Measurements from ENCODE around the gene OR14J1. TPM values are rescaled to one million over a fixed set of nuclear protein-coding genes. Genes with fewer than 3 reads are reported as not detected.
"Not testable (repeated sequence)": the region's sequence is repeated elsewhere in the genome, so short reads cannot be mapped to it uniquely, and the experiment has no call there.

The OR14J1 gene, protein sequence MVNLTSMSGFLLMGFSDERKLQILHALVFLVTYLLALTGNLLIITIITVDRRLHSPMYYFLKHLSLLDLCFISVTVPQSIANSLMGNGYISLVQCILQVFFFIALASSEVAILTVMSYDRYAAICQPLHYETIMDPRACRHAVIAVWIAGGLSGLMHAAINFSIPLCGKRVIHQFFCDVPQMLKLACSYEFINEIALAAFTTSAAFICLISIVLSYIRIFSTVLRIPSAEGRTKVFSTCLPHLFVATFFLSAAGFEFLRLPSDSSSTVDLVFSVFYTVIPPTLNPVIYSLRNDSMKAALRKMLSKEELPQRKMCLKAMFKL
- total RNA-seq, result not detected
- long read RNA-seq, result 0 reads

DNA sequence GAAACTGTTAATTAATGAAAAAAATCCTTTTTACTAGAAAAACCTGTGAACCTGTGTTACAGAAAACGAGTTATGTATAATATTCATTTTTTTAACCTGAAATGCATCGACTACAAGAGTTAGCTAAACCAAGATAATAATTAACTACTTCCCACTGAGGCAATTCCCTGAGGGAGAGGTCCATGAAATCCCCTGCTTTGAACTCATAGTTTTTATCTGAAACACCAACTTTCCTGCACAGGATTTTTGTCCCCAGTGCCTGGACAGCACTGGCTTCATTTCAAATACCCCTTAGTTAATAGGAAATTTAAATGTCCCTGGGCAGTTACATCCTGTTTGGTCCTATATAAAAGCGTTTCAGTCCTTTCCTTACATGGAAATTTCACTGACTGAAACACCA is at the start of gene OR14J1:
OR14J1 (plus strand) TSS at position 386 of the 400 bp plus-strand sequence. CDS start 4,989 bp downstream, outside the sequence.
- no peak for DNase-seq (ENCODE audit: low spot score)

DNA sequence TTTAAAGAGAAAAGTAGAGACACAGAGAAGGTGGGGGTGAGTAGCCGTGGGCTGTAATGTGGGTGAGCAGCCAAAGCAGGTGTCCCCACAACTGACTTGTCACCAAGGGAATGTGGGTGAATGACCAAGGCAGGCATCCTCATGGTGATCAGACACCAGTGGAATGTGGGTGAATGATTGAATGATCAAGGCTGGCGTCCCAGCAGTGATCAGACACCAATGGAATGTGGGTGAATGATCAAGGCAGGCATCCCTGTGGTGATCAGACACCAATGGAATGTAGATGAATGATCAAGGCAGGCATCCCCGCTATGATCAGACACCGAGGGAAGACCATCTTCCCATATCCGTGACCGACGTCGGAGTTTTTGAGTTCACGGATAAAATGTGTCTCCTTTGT is 49.8 kb upstream of the OR14J1 start:
- DNase-seq (ENCODE audit: low spot score), result no peak

- no peak for DNase-seq (ENCODE audit: low spot score)
Measured at GRCh38 chr6:29255530-29255929, 46.0 kb upstream of the OR14J1 start.

- no peak for DNase-seq (ENCODE audit: low spot score)
Measured at GRCh38 chr6:29259721-29260120, 41.8 kb upstream of the OR14J1 start.

DNA sequence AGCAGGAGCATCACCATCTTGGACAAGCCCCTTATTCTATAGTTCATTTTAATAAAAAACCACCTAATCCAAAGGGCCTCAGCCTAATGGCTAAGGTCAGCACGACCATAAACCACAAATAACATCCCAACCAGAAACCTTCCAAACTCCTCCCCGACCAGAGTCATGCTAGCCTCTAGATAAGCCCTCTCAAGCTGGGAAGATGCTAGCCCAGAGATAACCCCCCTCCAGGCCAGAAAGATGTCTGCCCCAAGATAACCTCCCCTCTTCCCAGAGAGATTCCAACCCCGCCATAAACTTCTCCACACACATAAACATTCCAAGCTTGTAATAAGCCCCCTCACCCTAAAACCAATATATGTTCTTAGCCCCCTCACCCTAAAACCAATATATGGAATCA is 38.5 kb upstream of the OR14J1 start:
- no peak for DNase-seq (ENCODE audit: low spot score)

DNA sequence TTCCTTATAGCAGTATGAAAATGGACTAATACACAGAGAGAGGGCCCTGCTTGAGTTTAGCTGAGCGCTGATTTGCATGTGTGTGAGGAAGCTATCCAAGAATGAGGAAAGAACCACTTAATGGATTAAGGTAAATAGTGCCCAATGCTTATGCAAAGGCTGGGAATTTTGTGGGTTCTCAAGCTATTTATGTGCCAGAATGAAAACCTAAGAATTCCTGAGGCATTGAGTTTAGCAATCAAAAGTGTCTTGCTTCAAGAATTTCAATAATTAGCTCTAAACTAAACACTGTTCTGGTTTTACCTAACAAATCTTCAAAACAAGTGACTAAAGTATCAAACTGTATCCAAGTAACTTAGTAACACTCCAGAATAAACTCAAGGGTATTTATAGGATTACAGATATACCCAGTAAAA is 7.0 kb upstream of the OR14J1 start:
- DNase-seq (ENCODE audit: low spot score), result no peak

DNA sequence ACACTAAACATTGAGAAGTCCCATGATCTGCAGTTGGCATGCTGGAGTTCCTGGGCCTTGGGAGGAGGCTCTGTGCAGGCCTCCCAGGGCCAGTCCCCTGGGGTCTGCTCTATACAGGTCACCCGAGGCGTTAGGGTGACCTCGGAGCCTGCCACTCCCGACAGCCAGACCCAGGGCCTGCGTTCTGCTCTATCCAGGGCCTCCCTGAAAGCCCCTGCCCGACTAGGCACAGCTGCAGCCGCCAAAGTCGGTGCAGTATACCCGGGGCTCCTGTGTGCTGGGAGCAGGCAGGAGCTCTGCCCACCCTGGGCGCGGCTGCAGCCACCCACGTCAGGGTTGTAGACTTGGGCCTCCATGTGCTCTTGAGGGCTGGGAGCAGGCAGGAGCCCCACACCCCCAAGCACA is 6.3 kb upstream of the OR14J1 start:
- DNase-seq (ENCODE audit: low spot score), result no peak

DNA sequence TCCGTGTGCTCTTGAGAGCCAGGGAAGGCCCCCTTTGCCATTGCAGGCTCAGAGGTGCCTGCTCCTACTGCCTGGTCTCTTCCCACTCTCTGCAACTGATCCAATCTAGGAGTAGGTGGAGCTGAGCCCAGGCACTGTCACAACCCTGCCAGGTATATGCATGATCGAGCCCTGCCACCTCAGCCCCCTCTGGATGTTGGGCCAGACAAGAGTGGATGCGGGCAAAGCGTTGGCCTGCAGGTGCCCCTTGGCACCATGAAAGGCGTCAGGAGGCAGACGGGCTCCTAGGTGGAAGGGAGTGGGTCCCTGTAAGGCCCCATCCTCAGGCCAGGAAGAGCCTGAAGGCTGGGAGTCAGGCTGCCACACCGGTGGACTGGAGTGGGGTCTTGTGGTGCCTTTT is 5.9 kb upstream of the OR14J1 start:
- no peak for DNase-seq (ENCODE audit: low spot score)

GRCh38 chr6:29319931-29320330 is 18.4 kb downstream of the OR14J1 start:
- no peak for DNase-seq (ENCODE audit: low spot score)

DNA sequence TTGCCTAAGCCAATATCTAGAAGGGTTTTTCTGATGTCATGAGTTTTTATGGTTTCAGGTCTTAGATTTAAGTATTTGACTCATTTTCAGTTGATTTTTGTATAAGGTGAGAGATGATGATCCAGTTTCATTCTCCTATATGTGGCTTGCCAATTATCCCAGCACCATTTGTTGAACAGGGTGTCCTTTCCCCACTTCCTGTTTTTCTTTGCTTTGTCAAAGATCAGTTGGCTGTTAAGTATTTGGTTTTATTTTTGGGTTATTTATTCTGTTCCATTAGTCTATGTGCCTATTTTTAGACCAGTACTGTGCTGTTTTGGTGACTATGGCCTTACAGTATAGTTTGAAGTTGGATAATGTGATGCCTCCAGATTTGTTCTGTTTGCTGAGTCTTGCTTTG is 21.8 kb downstream of the OR14J1 start:
- DNase-seq (ENCODE audit: low spot score), result not testable (repeated sequence)

DNA sequence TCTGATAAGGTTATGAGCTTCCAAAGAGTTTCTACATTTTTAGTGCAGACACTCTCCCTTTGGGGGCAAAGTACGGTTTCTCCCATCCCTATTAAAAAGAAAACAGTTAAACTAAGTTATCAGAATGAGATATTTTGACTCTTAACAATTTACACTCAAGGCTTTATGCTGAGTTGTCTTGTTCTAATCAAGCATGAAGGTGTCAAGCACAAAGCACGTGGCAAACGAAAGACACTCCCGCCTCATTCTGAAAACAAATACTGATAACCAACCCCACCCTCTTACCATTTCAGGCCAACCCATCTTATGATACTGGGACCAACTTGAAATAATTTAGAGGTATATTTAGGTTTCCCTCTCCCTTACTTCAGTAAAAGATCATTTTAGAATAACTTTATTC is 24.3 kb downstream of the OR14J1 start:
- no peak for DNase-seq (ENCODE audit: low spot score)

GRCh38 chr6:29332676-29333075 is 31.2 kb downstream of the OR14J1 start:
- DNase-seq (ENCODE audit: low spot score), result no peak

DNA sequence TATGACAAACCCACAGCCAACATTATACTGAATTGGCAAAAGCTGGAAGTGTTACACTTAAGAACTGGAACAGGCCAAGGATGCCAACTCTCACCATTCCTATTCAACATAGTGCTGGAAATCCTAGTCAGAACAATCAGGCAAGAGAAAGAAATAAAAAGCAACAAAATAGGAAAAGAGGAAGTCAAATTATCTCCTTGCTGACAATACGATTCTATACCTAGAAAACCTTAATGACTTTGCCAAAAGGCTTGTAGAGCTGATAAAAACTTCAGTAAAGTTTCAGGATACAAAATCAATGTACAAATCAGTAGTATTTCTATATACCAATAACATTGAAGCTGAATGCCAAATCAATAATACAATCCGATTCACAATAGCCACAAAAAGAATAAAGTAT is 34.8 kb downstream of the OR14J1 start:
- no peak for DNase-seq (ENCODE audit: low spot score)

DNA sequence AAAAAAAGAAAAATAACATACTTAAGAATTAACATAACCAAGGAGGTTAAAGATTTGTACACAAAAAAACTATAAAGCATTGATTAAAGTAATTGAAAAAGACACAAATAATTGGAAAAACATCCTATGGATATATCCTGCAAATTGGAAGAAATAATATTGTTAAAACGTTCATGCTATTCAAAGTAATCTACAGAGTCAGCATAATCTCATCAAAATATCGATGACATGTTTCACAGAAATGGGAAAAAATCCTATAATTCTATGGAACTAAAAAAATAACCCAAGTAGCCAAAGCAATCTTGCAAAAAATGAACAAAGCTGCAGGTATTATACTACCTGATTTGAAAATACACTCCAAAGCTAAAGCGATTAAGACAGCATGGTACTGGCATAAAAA is 43.9 kb downstream of the OR14J1 start:
- no peak for DNase-seq (ENCODE audit: low spot score)

- DNase-seq (ENCODE audit: low spot score), result not testable (repeated sequence)
Measured at GRCh38 chr6:29349348-29349747, 47.8 kb downstream of the OR14J1 start.

GRCh38 chr6:29354980-29355379 is 53.5 kb downstream of the OR14J1 start:
- no peak for DNase-seq (ENCODE audit: low spot score)

DNA sequence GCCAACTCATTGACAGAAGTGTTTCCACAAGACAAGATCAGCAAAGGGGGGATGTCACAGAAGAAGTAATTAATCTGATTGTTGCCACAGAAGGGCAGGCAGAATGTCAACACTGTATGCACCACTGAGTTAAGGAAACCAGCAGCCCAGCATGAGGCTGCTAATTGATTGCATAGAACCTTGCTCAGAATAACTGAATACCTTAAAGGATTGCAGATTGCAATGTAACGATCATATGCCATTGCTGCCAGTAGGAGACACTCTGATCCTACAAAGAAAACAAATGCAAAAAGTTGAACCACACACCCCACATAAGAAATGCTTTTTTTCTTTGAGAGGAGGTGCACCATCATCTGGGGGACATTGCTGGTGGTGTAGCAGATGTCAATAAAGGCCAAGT is 54.1 kb downstream of the OR14J1 start:
- DNase-seq (ENCODE audit: low spot score), result no peak

Other genes with a start within 250 kb of the OR14J1 start
- not detected for gene OR2B3, start 214.4 kb upstream of the OR14J1 start, total RNA-seq
- not detected for gene OR2J1, start 202.2 kb upstream of the OR14J1 start, total RNA-seq
- gene OR2J3, start 193.6 kb upstream of the OR14J1 start, total RNA-seq, result not detected
- gene OR2J2, start 130.8 kb upstream of the OR14J1 start, total RNA-seq, result not detected
- not detected for gene OR5V1, start 67.2 kb downstream of the OR14J1 start, total RNA-seq
- not detected for gene OR12D3, start 73.6 kb downstream of the OR14J1 start, total RNA-seq
- not detected for gene OR12D2, start 93.9 kb downstream of the OR14J1 start, total RNA-seq
- not detected for gene OR12D1, start 113.2 kb downstream of the OR14J1 start, total RNA-seq
- gene OR10C1, start 137.6 kb downstream of the OR14J1 start, total RNA-seq, result not detected
- not detected for gene OR11A1, start 155.4 kb downstream of the OR14J1 start, total RNA-seq
- not detected for gene OR2H1, start 155.5 kb downstream of the OR14J1 start, total RNA-seq
- gene MAS1L, start 186.3 kb downstream of the OR14J1 start, total RNA-seq, result not detected

Data from mesenteric fat pad (tissue), 1 donor.